Measurements from ENCODE around the gene HNRNPL.
"Not testable (repeated sequence)": the region's sequence is repeated elsewhere in the genome, so short reads cannot be mapped to it uniquely, and the experiment has no call there.

HNRNPL gene

DNA sequence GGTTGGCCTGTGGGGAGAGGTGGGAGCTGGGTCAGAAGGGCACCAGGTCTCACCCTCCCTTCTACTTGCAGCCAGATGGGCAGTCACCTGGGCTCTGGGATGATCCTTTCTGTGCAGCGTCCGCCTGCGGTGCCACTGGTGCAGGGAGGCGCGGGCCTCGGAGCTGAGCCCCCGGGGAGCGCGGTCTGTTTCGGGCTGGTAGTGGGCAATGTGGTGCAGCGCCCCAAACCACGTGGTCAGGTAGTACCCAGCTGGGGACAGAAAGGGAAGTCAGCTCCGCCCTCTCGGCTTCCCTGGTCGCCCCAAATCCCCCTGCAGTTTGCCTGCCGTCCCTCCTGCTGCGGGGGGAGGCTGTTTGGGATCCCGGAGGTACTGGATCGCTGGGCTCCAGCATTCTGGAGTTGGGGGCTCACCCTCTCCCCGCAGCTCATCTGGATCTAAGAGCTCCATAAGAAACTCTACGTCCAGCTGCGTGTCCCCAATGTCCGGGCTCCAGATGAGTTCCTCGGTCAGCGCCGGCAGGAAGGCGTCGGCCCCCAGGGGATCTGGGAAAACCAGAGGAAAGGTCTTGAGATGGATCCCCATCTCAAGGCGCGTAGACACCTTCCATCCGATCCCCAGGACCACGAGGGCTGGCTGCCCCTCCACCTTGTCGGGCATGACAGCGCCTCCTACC lies 19.5 kb upstream of the HNRNPL start:
- DNase-seq, result no peak

DNA sequence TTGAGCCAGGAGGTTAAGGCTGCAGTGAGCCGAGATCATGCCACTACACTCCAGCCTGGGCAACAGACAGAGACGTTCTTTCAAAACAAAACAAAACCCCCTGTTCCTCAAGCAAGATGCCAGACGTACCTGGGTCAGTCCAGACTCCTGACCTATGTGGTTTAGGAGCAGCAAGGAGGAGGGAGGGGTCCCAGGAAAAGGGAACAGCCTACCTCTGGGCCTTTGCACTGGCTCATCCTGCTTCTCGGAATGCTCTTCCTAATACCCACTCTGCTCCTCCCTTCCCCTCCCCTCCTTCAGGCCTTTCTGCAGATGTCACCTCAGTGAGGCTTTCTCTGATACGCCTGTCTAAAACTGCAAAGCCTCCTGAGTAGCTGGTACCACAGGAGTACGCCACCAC lies 18.8 kb upstream of the HNRNPL start:
- no peak for DNase-seq

DNA sequence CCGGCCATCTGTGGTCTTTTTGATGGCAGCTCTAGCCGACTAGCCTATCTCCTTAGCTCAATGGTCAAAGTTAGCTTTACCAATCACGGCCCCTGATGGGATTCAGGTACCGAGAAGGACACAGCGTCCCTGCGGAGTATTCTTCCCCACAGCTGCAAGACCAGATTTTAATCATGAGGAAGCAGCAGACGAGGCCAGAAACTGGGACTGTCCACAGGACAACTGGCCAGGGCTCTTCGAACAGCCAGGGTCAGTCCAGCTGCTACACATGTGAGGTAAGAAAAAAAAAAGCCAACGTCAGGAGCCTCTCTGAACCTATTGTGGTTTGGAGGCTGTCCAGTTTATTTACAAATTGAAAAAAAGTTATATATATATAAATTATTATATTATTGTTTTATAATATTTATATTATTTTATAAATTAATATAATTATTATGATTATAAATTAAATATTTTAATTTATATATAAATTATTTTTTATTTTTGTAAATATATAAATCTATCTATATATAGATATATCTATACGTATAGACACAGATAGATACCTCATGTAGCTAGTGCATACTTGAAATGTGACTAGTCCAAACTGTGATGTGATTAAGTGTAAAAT lies 17.5 kb upstream of the HNRNPL start:
- no peak for DNase-seq

DNA sequence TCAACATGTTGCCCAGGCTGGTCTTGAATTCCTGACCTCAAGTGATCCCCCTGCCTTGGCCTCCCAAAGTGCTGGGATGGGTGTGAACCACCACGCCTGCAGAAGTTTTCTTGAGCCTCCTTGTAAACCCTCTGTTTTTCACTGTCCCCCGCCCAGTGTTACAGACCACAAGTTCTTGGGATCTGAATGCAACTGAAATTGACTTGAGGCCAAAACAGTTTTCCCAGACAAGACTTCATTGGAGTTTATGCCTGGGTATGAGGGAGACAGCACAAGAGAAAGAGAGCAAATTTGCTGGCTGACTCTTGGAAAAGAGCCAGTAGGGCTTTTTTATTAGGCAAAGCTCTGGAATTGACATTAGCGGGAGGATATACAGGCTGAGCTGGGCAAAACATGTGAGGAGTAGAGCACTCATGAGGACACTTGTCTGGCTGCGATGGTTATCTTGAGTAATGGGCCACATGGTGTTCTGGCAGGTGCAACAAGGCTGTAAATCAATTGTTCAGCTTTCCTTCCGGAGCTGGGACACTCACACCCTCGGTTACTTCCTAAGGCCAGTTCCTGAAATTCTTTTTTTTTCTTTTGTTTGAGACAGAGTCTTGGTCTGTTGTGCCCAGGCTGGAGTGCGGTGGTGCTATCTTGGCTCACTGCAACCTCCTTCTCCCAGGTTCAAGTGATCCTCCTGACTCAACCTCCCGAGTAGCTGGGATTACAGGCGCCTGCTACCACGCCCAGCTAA lies 12.7 kb upstream of the HNRNPL start:
- DNase-seq, result no peak

DNA sequence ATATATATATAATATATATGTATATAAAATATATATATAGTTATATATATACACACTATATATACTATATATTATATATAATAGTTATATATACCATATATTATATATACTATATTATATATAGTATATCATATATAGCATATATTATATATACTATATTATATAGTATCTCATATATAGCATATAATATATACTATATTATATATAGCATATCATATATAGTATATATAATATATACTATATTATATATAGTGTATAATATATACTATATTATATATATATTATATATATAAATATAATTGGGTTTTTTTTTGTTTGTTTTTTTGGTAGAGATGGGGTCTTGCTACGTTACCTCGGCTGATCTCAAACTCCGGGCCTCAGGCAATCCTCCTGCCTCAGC lies 11.6 kb upstream of the HNRNPL start:
- DNase-seq, result no peak

DNA sequence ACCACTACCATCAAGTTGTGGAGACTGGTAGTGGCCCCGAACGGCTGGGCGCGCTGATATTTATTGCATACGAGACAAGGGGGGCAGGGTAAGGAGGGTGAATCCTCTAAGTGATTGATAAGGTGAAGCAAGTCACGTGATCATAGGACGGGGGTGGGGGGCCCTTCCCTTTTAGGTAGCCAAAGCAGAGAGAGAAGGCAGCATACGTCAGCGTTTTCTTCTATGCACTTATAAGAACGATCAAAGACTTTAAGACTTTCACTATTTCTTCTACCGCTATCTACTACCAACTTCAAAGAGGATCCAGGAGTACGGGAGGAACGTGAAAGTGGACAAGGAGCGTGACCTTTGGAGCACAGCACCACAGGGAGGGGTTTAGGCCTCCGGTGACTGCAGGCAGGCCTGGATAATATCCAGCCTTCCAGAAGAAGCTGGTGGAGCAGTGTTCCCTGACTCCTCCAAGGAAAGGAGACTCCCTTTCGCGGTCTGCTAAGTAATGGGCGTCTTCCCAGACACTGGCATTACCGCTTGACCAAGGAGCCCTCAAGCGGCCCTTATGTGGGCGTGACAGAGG lies 9.9 kb upstream of the HNRNPL start:
- not testable (repeated sequence) for DNase-seq

DNA sequence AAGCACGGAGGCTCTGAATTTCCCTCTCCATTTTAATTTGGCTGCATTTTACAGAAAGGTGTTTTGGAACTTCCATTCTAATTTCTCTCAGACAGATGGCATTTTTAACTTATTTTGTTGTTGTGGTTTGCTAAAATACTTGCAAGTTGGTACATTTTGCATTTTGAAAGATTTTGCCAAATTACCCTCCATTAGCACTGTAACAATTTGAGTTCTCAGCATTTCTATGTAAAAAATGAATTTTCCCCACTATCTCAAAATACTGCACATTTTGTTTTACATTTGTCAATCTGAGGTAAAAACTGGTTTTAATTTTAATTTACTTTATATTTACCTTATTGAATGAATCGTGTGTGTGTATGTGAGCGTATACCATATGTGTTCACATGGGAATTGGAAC lies 7.0 kb upstream of the HNRNPL start:
- DNase-seq, result no peak

DNA sequence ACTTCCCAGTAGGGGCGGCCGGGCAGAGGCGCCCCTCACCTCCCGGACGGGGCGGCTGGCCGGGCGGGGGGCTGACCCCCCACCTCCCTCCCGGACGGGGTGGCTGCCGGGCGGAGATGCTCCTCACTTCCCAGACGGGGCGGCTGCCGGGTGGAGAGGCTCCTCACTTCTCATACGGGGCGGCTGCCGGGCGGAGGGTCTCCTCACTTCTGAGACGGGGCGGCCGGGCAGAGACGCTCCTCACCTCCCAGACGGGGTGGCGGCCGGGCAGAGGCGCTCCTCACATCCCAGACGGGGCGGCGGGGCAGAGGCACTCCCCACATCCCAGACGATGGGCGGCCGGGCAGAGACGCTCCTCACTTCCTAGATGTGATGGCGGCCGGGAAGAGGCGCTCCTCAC lies 6.0 kb upstream of the HNRNPL start:
- DNase-seq, result not testable (repeated sequence)

DNA sequence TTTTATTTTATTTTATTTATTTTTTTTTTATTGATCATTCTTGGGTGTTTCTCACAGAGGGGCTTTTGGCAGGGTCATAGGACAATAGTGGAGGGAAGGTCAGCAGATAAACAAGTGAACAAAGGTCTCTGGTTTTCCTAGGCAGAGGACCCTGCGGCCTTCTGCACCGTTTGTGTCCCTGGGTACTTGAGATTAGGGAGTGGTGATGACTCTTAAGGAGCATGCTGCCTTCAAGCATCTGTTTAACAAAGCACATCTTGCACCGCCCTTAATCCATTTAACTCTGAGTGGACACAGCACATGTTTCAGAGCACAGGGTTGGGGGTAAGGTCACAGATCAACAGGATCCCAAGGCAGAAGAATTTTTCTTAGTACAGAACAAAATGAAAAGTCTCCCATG lies 5.2 kb upstream of the HNRNPL start:
- not testable (repeated sequence) for DNase-seq

DNA sequence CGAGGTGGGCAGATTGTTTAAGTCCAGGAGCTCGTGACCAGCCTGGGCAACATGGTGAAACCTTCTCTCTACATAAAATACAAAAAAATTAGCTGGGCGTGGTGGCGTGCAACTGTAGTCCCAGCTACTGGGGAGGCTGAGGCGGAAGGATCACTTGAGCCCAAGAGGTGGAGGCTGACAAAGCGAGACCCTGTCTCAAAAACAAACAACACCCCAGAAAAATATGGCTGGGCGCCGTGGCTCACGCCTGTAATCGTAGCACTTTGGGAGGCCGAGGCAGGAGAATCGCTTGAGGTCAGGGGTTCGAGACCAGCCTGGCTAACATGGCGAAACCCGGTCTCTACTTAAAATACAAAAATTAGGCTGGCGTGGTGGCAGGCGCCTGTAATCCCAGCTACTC lies 3.4 kb upstream of the HNRNPL start:
- no peak for DNase-seq

DNA sequence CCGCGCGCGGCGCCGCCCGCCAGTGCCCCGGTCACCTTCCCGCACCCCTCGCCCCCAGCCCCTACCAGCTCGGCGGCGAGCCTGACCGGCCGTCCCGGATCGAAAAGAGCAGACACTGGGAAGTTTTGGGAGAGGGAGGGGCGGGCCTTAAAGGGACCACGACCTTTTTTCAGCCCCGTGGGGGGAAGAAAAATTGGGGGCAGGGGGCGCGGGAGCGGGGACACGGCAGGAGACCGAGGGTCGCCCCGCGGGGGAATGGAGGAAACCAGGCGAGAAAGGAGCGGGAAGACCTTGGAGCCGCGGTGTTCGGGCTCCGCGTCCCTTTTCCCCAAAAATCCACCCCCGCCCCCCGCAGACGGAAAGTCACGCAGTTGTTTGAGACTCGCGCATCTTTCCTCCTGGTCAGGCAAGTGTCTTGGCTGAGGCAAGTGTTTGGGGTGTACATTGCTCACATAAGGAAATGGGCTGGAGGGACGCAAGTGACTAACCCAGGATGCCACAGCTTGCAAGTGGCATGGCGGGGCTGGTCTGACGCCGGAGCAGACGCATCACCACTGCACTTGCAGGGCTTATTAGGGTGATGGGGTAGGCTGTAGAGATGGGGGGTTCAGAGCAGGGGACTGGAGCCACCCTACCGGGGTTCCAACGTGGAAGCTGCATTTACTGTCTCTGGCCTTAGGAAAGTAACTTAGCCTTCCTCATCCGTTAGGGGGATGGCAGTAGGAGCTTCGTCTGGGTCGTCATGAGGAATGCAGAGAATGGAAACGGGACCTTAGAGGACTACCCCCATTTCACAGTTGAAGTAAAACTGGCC lies 2.7 kb upstream of the HNRNPL start:
- DNase-seq, result peak; percentile 32

DNA sequence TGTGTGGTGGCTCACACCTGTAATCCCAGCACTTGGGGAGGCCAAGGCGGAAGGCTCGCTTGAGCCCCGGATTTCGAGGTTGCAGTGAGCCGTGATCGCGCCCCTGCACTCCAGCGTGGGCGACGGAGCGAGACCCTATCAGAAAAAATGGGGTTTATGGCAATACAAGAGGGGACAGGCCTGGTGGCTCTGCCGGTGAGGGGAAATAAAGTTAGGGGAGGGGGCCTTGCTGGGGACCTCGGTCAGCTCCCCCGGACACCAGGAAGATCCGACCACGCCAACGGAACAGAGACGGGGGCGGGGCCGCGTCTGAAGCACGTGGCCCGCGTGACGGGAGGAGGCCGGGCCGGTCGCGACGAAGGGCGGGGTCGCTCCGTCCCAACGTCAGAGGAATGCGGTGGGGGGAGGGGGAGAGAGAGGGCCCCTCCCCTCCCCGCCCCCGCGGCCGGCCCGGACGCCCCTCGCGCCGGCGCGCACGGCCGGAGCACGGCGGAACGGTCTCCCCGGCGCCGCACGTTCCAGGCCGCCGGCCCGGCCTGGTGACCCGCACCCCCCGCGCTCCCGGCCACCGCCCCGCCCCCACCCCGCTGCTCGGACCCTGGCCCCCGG lies 1.9 kb upstream of the HNRNPL start:
- peak; percentile 85 for DNase-seq

DNA sequence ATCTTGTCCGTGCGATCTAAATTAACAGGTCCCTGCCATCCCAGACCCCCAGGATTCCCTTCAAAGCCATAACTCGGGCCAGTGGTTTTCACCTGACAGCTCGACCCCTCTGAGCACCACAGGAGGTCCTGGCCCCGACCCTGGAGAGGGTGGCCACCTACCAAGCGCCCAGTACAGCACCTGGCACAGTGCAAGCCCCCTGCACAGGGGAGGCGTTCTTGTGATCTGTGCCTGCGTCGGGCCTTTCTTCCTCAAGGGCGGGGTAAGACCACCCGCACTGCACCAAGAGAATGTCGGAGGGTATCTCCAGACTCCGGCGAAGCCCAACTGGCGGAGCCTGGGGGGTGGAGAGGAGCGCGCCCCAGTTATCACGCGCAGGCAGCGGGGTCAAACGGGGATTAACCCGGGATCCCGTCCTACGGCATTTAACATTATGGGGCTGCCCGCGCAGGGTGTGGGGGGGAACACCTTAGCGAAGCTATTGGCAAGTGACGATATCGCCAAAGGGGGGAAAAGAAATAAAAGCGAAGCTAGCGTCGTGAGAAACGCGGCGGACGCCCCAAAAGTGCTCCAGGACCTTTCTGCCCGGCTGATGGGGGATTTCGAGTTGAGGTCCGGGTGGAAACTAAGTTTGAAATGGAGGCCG lies 1.3 kb upstream of the HNRNPL start:
- DNase-seq, result no peak

DNA sequence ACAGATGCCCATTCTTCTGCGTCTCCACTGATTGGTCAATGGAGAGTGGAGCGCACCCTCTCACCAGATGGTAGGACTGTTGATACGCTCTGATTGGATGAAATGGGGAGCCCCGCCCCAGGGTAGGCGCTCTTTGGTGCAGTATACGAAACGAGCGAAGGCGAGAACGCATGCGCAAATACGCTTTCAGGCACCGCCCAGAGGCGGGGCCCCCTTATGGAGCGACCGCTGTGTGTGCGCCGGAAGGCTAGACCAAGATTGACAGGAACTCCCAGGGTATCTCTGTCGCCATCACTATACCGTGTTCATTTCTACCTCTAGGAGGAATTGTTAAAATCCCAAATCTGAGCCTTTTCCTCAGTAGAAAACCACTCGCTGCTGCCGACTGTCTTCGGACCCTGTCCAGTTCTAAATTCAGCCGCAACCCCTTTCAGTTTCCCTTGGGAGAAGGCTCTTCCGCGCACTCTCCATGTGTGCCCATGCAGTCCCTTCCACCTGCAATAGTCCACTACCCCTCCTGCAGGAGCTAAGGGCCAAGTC lies 720 bp upstream of the HNRNPL start:
- DNase-seq, result peak; percentile 97

DNA sequence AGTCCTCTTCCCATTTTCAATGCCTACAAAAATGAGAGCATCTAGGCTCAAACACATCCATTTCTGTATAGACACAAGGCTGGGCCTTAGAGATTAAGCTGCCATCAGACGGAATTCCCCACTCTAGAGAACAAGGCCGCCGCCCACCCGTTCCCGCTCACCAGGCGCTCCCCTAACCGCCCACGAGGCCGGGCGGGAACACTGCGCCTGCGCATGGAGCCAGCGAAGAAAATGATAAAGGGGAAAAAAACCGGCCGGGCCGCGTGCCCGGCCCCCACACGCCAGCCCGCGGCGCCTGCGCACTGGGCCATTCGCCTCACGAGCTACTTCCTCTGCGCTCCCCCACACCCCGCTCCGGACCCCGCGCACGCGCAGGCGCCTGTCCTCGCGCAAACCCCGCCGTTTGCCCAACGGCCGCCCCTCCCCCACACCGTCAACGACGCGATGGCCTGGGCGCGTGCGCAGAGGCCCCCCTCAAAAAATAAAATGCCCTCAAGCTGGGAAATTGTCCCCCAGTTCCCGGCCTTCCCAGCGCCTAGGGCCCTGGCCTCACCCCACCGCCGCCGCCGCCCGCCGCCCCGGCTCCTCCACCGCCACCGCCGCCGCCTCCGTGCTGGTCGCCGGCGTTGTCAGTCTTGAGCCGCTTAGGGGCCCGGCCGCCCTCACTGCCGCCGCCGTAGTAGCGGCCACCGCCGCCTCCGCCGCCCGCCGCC lies 483 bp downstream of the HNRNPL start:
- DNase-seq, result peak; percentile 98

DNA sequence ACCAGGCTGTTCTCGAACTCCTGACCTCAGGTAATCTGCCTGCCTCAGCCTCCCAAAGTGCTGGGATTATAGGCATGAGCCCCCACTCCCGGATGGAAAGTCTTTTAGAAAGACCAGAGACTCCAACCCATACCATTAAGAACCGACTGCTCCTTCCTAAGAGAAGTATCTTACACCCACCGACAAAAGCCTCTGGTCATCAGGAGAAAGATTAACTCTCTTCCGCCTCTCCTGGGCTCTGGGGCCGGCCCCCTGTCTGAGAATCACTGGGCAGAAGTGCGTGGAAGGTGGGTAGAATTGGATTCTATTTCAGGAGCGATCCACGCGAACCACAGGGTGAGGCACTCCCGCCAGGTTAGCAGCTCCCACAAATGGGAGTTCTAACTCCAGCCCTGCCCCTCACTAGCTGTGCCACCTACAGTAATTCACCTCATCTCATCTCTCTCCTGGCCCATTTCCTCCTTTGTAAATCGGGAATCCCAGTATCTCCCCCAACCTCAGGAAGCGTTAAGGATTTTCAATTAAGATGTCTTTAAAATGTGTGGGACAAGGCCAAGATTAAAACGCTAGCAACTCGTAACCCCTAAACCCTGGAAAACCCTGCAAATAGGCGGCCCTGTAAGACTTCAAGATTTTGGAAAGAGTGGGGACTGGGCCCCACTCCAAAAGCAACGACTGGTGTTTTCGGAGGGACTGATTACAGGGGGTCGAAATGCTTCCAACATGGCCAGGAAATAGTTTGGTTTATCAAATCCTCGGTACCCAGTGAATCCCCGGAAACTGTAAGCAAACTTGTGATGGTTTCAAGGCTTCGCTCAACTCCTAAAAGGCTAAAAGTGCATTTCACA lies 1.3 kb downstream of the HNRNPL start:
- no peak for DNase-seq

DNA sequence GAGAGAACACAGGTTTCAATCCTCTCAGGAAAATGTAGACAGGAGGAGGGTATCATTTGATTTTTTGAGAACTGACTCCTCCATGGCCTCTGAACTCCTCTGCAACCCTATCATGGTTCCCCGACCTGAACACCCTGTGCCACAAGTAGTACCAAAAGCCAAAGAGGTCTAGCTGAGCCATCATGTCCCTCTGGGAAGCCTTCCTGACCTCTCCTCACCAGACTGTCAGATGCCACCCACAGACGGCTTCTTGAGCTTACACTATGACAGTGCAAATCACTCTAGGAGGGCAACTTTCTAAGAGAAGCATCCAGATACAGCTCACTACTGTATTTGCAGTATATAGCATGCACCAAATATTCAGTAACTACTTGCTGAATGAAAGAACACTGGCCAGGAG lies 3.7 kb downstream of the HNRNPL start:
- no peak for DNase-seq

DNA sequence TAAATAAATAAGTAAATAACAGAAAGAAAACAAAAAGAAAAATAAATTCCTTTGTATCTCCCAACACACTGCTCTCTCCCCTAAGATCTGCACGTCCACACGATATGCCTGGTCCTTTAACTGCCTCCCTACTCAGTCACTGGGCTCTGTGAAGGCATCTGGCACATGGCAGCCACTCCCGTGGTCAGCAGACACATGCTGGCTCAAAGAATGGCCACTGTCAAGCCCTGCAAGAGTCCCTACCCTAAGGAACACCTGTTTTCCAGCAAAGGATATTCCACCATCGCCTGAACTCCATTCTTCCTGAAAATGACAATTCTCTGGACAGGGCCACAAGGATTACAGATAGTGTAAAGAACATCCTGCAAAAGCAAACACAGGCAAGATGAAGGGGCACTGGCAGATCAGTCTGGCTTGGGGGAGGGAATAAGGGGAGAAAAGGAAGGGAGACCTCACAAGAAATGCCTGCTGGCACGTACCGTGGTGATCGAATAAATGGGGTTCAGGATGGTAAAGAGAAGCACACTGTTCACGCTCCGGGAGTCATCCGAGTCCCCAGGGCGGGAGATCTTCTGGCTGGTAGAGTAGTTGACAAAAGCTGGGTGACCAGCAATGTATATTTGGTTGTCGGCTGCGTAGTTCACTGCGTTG lies 4.3 kb downstream of the HNRNPL start:
- no peak for DNase-seq

DNA sequence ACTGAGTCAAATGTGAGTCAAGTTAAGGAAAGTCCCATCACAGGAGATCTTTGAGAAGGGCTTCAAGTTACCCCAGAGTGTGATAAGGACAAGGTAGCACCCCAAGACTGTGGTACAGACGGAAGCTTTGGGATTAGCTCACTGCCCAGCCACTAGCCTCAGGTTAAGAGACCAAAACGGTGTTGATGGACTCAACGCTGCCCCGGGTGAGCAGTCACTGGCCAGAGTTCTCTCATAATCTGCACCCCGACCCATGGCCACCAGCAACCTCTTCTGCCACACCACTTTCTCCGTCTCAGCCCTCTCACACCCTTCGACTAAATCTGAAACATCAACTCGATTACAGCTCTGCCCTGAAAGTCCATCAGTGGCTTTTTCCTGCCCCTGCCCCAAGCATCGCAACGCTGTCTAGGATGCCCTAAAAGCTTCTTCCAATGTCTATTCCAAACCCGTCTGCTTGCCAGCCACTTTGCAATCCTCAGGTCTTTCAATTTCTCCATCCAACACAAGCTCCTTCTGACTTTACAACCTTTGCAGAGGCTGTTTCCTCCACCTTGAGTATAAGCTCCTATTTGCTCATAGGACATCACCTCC lies 5.6 kb downstream of the HNRNPL start:
- DNase-seq, result no peak

All from activated T-cell treated with anti-CD3 and anti-CD28 coated beads for 4 hours (primary cell).